ENCODE results near the gene TNS3.

Gene TNS3

DNA sequence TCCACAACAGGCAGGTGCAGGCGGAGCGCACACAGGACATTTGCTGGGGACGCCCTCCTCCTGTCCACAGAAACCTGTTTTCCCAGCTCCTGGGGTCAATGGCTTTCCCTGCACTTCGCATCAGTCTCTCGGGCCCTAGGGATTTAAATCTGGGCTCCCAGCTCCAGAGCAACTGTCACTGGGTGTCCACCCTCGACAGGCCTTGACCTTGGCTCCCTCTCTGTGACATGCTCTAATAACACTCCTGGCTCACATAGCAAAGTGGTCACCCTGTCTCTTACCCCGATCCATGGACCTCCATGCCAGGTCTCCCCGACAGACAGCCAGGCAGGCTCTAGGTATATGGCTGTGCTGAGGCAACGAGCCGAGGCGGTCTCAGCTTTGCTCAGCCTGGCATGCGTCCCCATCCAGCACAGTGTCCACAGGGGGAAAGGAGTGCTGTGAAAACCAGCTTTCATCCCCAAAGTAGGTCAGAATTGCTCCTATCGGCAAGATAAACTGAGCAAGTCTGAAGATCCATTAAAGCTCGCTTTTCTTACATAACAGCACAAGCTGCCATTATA is 195.6 kb downstream of the TNS3 start:
- Histone ChIP-seq H3K79me2 (ENCODE audit: control insufficient read depth, insufficient read depth, low read length, unreplicated experiment) (no peaks in the 10 kb centered on the region), H3K4me1 (ENCODE audit: control insufficient read depth, insufficient read depth, low read length, unreplicated experiment) (no peaks in the 10 kb centered on the region), H3K4me3 (ENCODE audit: low read depth, low read length) (no peak overlapping the region), H3K36me3 (ENCODE audit: insufficient read depth, low read length) (peaks cover 6% of the 10 kb centered on the region; the same call in 1 of the 2 replicates), H2AFZ (ENCODE audit: low read length, unreplicated experiment) (no peak overlapping the region), H3K27me3 (ENCODE audit: insufficient read depth, low read length) (no peaks in the 10 kb centered on the region), H3K27ac (ENCODE audit: low read depth, low read length) (no peak overlapping the region)

- H3K27me3 ChIP-seq (ENCODE audit: insufficient read depth, low read length): no peaks in the 10 kb centered on the region
- H3K27ac ChIP-seq (ENCODE audit: low read depth, low read length): no peak overlapping the region
- no peaks in the 10 kb centered on the region for H3K79me2 ChIP-seq (ENCODE audit: control insufficient read depth, insufficient read depth, low read length, unreplicated experiment)
- H3K4me1 ChIP-seq (ENCODE audit: control insufficient read depth, insufficient read depth, low read length, unreplicated experiment): no peaks in the 10 kb centered on the region
- H3K4me3 ChIP-seq (ENCODE audit: low read depth, low read length): no peak overlapping the region
- no peak overlapping the region for H2AFZ ChIP-seq (ENCODE audit: low read length, unreplicated experiment)
- H3K36me3 ChIP-seq (ENCODE audit: insufficient read depth, low read length): peaks cover 4% of the 10 kb centered on the region; the same call in 1 of the 2 replicates
Observed at GRCh38 chr7:47385536-47386125, 196.3 kb downstream of the TNS3 start.

GRCh38 chr7:47384755-47385535 is 197.0 kb downstream of the TNS3 start:
- H3K36me3 ChIP-seq (ENCODE audit: insufficient read depth, low read length): peaks cover 4% of the 10 kb centered on the region; the same call in 1 of the 2 replicates
- no peak overlapping the region for H3K27ac ChIP-seq (ENCODE audit: low read depth, low read length)
- H3K4me3 ChIP-seq (ENCODE audit: low read depth, low read length): no peak overlapping the region
- no peaks in the 10 kb centered on the region for H3K27me3 ChIP-seq (ENCODE audit: insufficient read depth, low read length)
- no peaks in the 10 kb centered on the region for H3K79me2 ChIP-seq (ENCODE audit: control insufficient read depth, insufficient read depth, low read length, unreplicated experiment)
- H2AFZ ChIP-seq (ENCODE audit: low read length, unreplicated experiment): no peak overlapping the region
- H3K4me1 ChIP-seq (ENCODE audit: control insufficient read depth, insufficient read depth, low read length, unreplicated experiment): peaks cover 5% of the 10 kb centered on the region

DNA sequence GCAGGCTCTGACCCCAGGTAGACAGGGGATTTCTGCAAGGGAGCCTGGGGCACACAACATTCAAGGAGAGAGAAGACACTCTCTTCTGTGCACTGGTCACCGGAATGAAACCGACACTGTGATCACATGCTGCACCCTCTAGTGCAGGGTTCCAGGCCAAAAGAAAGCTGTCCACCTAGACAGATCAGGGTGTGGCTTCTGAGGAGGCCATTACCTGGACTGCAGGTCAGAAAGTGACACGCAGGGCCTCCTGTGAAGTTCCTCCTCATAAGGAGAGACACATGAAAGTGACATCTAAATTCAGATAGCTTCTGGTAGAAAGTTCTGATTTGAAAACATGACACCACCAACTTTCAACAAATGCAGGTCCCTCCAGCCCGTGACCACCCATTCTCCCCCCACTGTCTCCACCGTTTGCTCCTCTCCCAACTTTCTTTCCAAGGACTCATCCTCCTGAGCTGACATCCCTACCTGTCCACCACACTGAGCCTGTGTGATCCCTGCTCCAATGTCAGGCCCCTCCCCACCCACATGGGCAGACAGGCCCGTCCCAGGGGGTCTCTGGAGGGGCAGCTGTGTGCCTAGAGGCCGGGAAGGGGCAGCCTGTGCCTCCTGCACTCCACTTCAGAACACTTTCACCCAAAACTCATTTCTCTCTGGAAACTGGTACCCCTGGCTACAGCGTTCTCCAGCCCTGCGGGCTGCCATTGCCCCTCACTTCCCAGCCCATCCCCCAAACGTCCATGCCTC is 198.0 kb downstream of the TNS3 start:
- Histone ChIP-seq H3K4me3 (ENCODE audit: low read depth, low read length) (no peak overlapping the region), H3K79me2 (ENCODE audit: control insufficient read depth, insufficient read depth, low read length, unreplicated experiment) (no peaks in the 10 kb centered on the region), H3K27ac (ENCODE audit: low read depth, low read length) (no peak overlapping the region), H3K36me3 (ENCODE audit: insufficient read depth, low read length) (0 out of 2 replicates have a peak, but pooled peaks cover 4% of the 10 kb centered on the region), H3K4me1 (ENCODE audit: control insufficient read depth, insufficient read depth, low read length, unreplicated experiment) (peaks cover 10% of the 10 kb centered on the region), H2AFZ (ENCODE audit: low read length, unreplicated experiment) (no peak overlapping the region), H3K27me3 (ENCODE audit: insufficient read depth, low read length) (no peaks in the 10 kb centered on the region)

- Histone ChIP-seq H3K4me3 (ENCODE audit: low read depth, low read length) (no peak overlapping the region), H3K36me3 (ENCODE audit: insufficient read depth, low read length) (0 out of 2 replicates have a peak, but pooled peaks cover 4% of the 10 kb centered on the region)
Observed at GRCh38 chr7:47383072-47383471, 198.8 kb downstream of the TNS3 start.

GRCh38 chr7:47382200-47382599 is 199.7 kb downstream of the TNS3 start:
- Histone ChIP-seq H2AFZ (ENCODE audit: low read length, unreplicated experiment) (no peak overlapping the region), H3K27me3 (ENCODE audit: insufficient read depth, low read length) (no peaks in the 10 kb centered on the region), H3K79me2 (ENCODE audit: control insufficient read depth, insufficient read depth, low read length, unreplicated experiment) (no peaks in the 10 kb centered on the region), H3K4me1 (ENCODE audit: control insufficient read depth, insufficient read depth, low read length, unreplicated experiment) (peaks cover 10% of the 10 kb centered on the region), H3K4me3 (ENCODE audit: low read depth, low read length) (no peak overlapping the region), H3K27ac (ENCODE audit: low read depth, low read length) (no peak overlapping the region), H3K36me3 (ENCODE audit: insufficient read depth, low read length) (0 out of 2 replicates have a peak, but pooled peaks cover 4% of the 10 kb centered on the region)

More at GRCh38 chr7:47383072-47383471, 198.8 kb downstream of the TNS3 start:
- no peaks in the 10 kb centered on the region for H3K27me3 ChIP-seq (ENCODE audit: insufficient read depth, low read length)
- no peaks in the 10 kb centered on the region for H3K79me2 ChIP-seq (ENCODE audit: control insufficient read depth, insufficient read depth, low read length, unreplicated experiment)
- H3K4me1 ChIP-seq (ENCODE audit: control insufficient read depth, insufficient read depth, low read length, unreplicated experiment): peaks cover 10% of the 10 kb centered on the region
- no peak overlapping the region for H3K27ac ChIP-seq (ENCODE audit: low read depth, low read length)
- H2AFZ ChIP-seq (ENCODE audit: low read length, unreplicated experiment): no peak overlapping the region

DNA sequence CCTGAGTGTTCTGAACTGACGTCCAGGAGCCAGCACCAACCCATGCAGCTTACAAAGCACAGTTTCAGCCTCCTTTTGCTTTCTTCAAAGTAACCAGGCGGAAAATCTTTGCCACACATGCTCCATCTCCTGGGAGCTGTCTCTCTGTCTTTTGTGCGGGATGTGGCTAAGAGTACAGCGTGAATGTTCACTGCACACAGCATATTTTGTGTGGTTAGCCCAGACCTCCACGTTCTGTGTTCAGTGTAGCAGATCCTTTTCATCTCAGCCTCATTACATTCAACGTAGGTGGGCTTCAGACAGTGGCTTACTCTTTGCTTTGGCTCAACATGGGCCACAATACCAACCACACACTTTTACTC is 200.8 kb downstream of the TNS3 start:
- H2AFZ ChIP-seq (ENCODE audit: low read length, unreplicated experiment): no peak overlapping the region
- 0 out of 2 replicates have a peak, but pooled peaks cover 4% of the 10 kb centered on the region for H3K36me3 ChIP-seq (ENCODE audit: insufficient read depth, low read length)
- H3K4me3 ChIP-seq (ENCODE audit: low read depth, low read length): no peak overlapping the region
- no peaks in the 10 kb centered on the region for H3K79me2 ChIP-seq (ENCODE audit: control insufficient read depth, insufficient read depth, low read length, unreplicated experiment)
- H3K4me1 ChIP-seq (ENCODE audit: control insufficient read depth, insufficient read depth, low read length, unreplicated experiment): peaks cover 10% of the 10 kb centered on the region
- no peaks in the 10 kb centered on the region for H3K27me3 ChIP-seq (ENCODE audit: insufficient read depth, low read length)
- H3K27ac ChIP-seq (ENCODE audit: low read depth, low read length): no peak overlapping the region

DNA sequence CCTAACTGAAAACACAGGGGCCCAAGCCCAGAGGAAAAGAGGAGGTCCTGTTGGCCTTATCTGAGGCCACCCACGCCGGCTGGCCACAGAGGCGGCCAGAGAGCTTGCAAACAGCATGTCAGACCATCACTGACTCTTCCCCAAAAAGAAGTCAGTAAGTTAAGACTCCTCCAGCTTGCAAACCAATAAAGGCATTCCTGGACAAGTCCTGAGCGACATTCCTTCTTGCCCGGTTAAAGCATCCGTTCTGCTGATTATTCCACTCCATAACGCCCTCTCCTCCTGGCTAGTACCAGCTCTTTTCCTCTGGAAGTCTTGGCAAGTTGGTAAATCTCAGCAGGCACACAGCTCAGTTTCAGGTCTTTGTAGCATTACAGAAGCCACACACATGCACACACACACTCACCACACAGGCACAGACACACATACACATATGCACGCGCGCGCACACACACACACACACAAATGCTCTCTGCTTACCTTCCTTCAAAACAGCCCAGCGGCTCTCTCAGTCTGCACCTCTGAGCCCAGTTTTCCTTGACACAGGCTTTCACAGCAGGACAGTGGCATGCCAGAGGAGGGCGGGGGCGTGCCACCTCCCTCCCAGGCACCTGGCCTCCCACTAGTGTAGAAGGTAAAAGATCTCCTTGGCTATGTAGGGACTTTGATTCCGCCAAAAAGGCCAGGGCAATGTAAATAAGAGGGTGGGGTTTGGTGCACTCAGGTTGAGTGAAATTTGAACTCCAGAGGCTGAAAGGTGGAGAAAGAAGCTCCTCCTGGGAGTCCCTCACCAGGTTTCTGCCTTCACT is 201.4 kb downstream of the TNS3 start:
- Histone ChIP-seq H3K4me3 (ENCODE audit: low read depth, low read length) (no peak overlapping the region), H3K79me2 (ENCODE audit: control insufficient read depth, insufficient read depth, low read length, unreplicated experiment) (no peaks in the 10 kb centered on the region), H2AFZ (ENCODE audit: low read length, unreplicated experiment) (no peak overlapping the region), H3K4me1 (ENCODE audit: control insufficient read depth, insufficient read depth, low read length, unreplicated experiment) (peaks cover 10% of the 10 kb centered on the region), H3K27me3 (ENCODE audit: insufficient read depth, low read length) (no peaks in the 10 kb centered on the region), H3K36me3 (ENCODE audit: insufficient read depth, low read length) (0 out of 2 replicates have a peak, but pooled peaks cover 4% of the 10 kb centered on the region), H3K27ac (ENCODE audit: low read depth, low read length) (no peak overlapping the region)

GRCh38 chr7:47379629-47380324 is 202.1 kb downstream of the TNS3 start:
- no peak overlapping the region for H2AFZ ChIP-seq (ENCODE audit: low read length, unreplicated experiment)
- H3K4me3 ChIP-seq (ENCODE audit: low read depth, low read length): no peak overlapping the region
- no peaks in the 10 kb centered on the region for H3K27me3 ChIP-seq (ENCODE audit: insufficient read depth, low read length)
- peaks cover 10% of the 10 kb centered on the region for H3K4me1 ChIP-seq (ENCODE audit: control insufficient read depth, insufficient read depth, low read length, unreplicated experiment)
- no peak overlapping the region for H3K27ac ChIP-seq (ENCODE audit: low read depth, low read length)
- H3K36me3 ChIP-seq (ENCODE audit: insufficient read depth, low read length): 0 out of 2 replicates have a peak, but pooled peaks cover 4% of the 10 kb centered on the region
- no peaks in the 10 kb centered on the region for H3K79me2 ChIP-seq (ENCODE audit: control insufficient read depth, insufficient read depth, low read length, unreplicated experiment)
